ENCODE data around the gene PDE6D.

PDE6D gene

DNA sequence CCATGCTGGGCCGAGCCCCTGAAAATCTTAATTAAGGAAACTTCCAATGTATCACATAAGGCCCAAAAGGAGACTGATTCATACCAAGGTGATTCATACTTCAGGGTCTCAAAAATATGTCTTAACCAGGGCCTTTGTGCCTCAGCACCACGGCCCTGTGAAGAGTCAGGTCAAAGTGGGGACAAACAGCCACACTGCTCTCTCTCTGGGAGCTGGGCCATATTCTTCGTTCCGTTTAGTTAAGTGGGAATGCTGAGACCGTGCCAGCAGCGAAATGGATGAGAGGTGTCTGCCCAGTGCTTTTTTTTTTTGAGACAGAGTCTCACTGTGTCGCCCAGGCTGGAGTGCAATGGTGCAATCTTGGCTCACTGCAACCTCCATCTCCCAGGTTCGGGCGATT is 82.1 kb downstream of the PDE6D start:
- no peak for DNase-seq (ENCODE audit: low read depth)
- TF ChIP-seq, protein P1, sequence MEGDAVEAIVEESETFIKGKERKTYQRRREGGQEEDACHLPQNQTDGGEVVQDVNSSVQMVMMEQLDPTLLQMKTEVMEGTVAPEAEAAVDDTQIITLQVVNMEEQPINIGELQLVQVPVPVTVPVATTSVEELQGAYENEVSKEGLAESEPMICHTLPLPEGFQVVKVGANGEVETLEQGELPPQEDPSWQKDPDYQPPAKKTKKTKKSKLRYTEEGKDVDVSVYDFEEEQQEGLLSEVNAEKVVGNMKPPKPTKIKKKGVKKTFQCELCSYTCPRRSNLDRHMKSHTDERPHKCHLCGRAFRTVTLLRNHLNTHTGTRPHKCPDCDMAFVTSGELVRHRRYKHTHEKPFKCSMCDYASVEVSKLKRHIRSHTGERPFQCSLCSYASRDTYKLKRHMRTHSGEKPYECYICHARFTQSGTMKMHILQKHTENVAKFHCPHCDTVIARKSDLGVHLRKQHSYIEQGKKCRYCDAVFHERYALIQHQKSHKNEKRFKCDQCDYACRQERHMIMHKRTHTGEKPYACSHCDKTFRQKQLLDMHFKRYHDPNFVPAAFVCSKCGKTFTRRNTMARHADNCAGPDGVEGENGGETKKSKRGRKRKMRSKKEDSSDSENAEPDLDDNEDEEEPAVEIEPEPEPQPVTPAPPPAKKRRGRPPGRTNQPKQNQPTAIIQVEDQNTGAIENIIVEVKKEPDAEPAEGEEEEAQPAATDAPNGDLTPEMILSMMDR (conservative IDR thresholded peaks at IDR 0.05; ENCODE audit: low read depth, low read length), result no peak
- H3K4me3 ChIP-seq (ENCODE audit: low read length), result no peak overlapping the region

DNA sequence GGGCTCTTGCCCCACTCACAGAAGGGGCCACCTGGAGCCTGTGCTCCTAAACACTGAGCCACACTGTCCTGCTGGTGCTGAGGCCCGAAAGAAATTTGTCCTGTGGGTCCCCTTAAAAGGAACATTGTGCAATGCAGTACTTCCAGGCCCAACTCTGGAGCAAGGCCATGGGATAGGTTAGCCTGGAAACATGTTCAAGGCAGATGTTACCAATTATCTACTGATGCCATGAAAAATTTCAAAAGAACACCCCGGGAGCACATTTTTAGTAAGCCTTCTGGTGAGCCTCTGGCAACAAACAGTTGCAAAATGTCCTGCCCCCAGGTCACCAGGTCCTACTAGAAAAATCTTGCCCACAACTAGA is 85.1 kb downstream of the PDE6D start:
- H3K4me3 ChIP-seq (ENCODE audit: low read length), result no peak overlapping the region
- no peak for DNase-seq (ENCODE audit: low read depth)
- TF ChIP-seq, protein P1 (conservative IDR thresholded peaks at IDR 0.05; ENCODE audit: low read depth, low read length), result no peak

GRCh38 chr2:231693956-231694355 is 87.1 kb downstream of the PDE6D start:
- DNase-seq (ENCODE audit: low read depth), result no peak
- TF ChIP-seq, protein P1 (conservative IDR thresholded peaks at IDR 0.05; ENCODE audit: low read depth, low read length), result no peak
- no peak overlapping the region for H3K4me3 ChIP-seq (ENCODE audit: low read length)

DNA sequence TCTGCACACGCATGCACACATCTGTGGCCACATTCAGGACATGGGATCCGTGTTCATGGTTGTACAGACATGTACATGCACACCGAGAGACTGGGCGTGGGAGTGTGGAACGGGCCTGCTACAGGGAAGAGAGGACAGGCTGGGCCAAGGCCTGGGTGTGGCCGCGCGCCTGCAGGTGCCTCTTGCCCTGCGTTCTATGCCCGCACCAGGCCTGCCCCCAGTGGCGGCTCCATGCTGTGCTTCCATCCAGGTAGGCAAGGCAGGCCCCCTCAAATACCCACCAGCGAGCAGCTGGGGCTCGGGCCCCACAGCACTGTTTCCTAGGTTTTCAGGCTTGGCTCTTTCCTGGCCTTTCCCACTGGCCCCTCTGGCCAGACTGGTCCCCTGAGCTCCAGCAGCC is 88.2 kb downstream of the PDE6D start:
- DNase-seq (ENCODE audit: low read depth), result no peak
- TF ChIP-seq, protein P1 (conservative IDR thresholded peaks at IDR 0.05; ENCODE audit: low read depth, low read length), result no peak
- no peak overlapping the region for H3K4me3 ChIP-seq (ENCODE audit: low read length)

DNA sequence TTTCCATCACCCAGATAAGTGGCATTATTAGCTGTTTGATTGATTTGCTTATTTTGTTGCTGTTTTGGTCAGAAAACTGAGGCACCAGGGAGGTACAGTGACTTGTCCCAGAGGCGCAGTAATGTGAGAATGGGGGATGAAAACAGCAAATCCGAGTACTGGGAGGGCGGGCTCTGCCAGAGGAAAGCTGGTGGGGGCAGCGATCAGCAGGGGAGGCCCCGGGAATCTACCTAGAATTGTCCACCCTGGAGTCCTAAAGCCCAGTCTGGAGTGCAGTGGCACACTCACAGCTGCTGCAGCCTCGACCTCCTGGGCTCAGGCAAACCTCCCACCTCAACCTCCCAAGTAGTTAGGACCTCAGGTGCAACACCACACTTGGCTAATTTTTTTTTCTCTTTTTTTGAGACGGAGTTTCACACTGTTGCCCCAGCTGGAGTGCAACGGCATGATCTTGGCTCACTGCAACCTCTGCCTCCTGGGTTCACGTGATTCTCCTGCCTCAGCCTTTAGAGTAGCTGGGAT is 89.8 kb downstream of the PDE6D start:
- TF ChIP-seq, protein P1 (conservative IDR thresholded peaks at IDR 0.05; ENCODE audit: low read depth, low read length), result no peak
- no peak for DNase-seq (ENCODE audit: low read depth)
- no peak overlapping the region for H3K4me3 ChIP-seq (ENCODE audit: low read length)

DNA sequence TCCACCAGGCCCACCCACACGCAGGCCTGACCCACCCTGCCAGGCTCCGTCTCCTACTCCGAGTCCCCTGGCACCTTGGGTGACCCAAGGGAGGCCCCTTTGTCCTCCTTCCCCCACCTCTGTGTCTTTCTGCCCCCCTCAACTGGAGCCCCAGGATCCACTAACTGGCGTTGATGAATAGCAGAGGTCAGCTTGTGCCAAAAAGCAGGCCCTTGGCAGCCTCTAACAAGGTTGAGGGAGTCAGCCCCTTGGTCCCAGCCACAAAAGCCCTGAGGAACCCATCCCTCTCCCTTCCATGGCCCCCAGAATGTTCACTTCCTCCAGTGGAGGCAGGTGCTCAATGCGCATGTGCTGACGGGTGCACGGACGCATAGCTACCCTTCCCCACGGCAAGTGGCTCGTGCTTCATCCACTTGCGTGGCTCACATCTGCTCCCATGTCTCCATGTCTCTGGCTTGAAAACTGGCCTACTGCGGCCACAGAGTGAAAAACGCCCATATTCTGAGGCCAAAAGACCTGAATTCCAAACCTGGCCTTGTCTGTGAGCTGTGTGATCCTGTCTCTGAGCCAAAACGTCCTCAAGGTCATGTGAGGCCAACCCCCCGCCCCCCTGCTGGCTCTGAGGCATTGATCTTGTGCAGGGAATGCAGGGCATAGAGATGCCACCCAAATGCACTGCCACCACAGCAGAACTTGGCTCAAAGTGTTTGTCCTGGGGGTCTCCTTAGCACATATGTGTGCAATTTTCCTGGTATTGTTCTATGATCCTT is 91.8 kb downstream of the PDE6D start:
- H3K4me3 ChIP-seq (ENCODE audit: low read length), result no peak overlapping the region
- TF ChIP-seq, protein P1 (conservative IDR thresholded peaks at IDR 0.05; ENCODE audit: low read depth, low read length), result no peak
- DNase-seq (ENCODE audit: low read depth), result no peak

DNA sequence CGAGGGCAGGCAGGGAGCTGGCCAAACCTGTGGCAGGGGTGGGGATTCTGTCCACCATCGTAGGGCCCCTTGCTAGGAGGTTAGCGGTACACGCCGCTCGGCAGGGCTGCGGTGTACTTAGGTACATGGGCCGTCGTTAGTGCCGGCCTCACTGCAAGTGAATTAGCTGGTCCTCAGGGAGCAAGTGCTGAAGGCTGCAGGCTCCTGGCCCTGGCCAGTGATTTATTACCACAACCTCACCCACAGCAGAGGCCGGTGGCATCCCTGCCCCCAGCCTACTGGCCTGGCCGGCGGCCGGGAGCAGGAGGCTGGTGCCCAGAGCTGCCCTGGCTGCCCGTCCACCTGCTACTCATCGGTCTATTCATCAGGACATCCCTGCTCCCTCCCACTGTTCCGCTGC is 92.4 kb downstream of the PDE6D start:
- H3K4me3 ChIP-seq (ENCODE audit: low read length), result no peak overlapping the region
- DNase-seq (ENCODE audit: low read depth), result no peak
- TF ChIP-seq, protein P1 (conservative IDR thresholded peaks at IDR 0.05; ENCODE audit: low read depth, low read length), result no peak

All from retinal pigment epithelial cell (primary cell).